Measurements from ENCODE around the gene ZNF593.

The ZNF593 gene

DNA sequence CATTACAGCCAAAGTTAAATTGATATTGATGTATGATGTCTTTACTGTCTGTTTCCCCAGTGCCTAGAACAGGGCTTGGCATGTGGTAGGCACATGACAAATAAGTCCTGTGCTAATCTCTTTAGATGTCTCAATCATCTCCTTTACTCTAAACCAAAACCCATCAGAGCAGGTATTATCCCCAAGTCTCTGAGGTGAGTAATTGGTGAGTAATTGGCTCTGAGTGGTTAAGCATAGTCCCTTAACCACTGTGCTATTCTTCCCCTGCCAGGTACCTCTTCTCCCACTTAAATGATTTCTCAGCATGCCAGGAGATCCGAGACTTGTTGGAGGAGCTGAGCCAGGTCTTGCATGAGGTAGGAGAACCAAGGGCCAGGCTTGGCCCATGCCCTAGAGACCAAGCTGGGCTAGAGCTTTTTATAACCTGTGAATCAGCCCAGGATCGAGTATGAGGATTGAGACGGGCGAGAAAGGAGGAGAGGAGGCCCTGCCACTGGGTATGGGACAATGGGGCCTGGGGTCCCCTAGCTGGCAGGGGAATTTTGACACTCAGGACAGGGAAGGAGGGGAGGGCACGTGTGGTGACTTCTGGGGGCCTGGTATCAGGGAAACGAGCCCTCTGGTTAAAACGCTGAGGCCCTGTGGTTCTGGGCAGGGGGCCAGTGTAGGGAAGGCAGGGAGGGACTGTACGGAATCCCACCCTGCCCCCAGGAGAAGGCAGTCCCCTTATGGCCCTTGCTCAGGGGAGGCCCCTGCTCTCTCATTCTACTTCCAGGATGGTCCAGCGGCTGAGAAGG, 12.1 kb downstream of the ZNF593 start:
- Histone ChIP-seq H4K20me1 (ENCODE audit: insufficient read depth, low read length) (no peaks in the 10 kb centered on the region), H2AFZ (ENCODE audit: low read depth, low read length) (no peak overlapping the region), H3K27ac (ENCODE audit: low read length) (no peak overlapping the region), H3K4me1 (ENCODE audit: low read length) (no peaks in the 10 kb centered on the region), H3K4me2 (ENCODE audit: low read length) (no peak overlapping the region), H3K27me3 (ENCODE audit: low read depth, low read length) (no peaks in the 10 kb centered on the region), H3K36me3 (replicated peaks; ENCODE audit: low read depth, low read length) (no peaks in the 10 kb centered on the region), H3K4me3 (ENCODE audit: low read length) (no peak overlapping the region), H3K9me3 (ENCODE audit: insufficient read depth, low read length) (no peaks in the 10 kb centered on the region), H3K79me2 (ENCODE audit: low read length) (no peaks in the 10 kb centered on the region), H3K9ac (ENCODE audit: low read length) (no peak overlapping the region)
- TF ChIP-seq EZH2phosphoT487 (IDR thresholded peaks at IDR 0.05; ENCODE audit: low read depth): no peak
- no peak for TF ChIP-seq CTCF (IDR thresholded peaks at IDR 0.05; ENCODE audit: low read depth, low read length)

- Histone ChIP-seq H3K79me2 (ENCODE audit: low read length) (no peaks in the 10 kb centered on the region), H2AFZ (ENCODE audit: low read depth, low read length) (no peak overlapping the region), H3K4me3 (ENCODE audit: low read length) (no peak overlapping the region), H3K9ac (ENCODE audit: low read length) (no peak overlapping the region), H3K27ac (ENCODE audit: low read length) (no peak overlapping the region), H3K4me2 (ENCODE audit: low read length) (no peak overlapping the region), H3K27me3 (ENCODE audit: low read depth, low read length) (no peaks in the 10 kb centered on the region), H3K9me3 (ENCODE audit: insufficient read depth, low read length) (no peaks in the 10 kb centered on the region), H3K36me3 (replicated peaks; ENCODE audit: low read depth, low read length) (no peaks in the 10 kb centered on the region), H4K20me1 (ENCODE audit: insufficient read depth, low read length) (no peaks in the 10 kb centered on the region), H3K4me1 (ENCODE audit: low read length) (no peaks in the 10 kb centered on the region)
- TF ChIP-seq EZH2phosphoT487 (IDR thresholded peaks at IDR 0.05; ENCODE audit: low read depth): no peak
- no peak for TF ChIP-seq CTCF (IDR thresholded peaks at IDR 0.05; ENCODE audit: low read depth, low read length)
These were observed 12.6 kb downstream of the ZNF593 start for GRCh38 chr1:26182383-26182696.

GRCh38 chr1:26184086-26184485, 14.4 kb downstream of the ZNF593 start:
- Histone ChIP-seq H4K20me1 (ENCODE audit: insufficient read depth, low read length) (no peaks in the 10 kb centered on the region), H3K27me3 (ENCODE audit: low read depth, low read length) (no peaks in the 10 kb centered on the region), H2AFZ (ENCODE audit: low read depth, low read length) (no peak overlapping the region), H3K4me1 (ENCODE audit: low read length) (no peaks in the 10 kb centered on the region), H3K4me3 (ENCODE audit: low read length) (no peak overlapping the region), H3K9me3 (ENCODE audit: insufficient read depth, low read length) (no peaks in the 10 kb centered on the region), H3K4me2 (ENCODE audit: low read length) (no peak overlapping the region), H3K9ac (ENCODE audit: low read length) (no peak overlapping the region), H3K79me2 (ENCODE audit: low read length) (no peaks in the 10 kb centered on the region), H3K27ac (ENCODE audit: low read length) (no peak overlapping the region), H3K36me3 (replicated peaks; ENCODE audit: low read depth, low read length) (no peaks in the 10 kb centered on the region)
- TF ChIP-seq CTCF (IDR thresholded peaks at IDR 0.05; ENCODE audit: low read depth, low read length): no peak
- TF ChIP-seq EZH2phosphoT487 (IDR thresholded peaks at IDR 0.05; ENCODE audit: low read depth): no peak

DNA sequence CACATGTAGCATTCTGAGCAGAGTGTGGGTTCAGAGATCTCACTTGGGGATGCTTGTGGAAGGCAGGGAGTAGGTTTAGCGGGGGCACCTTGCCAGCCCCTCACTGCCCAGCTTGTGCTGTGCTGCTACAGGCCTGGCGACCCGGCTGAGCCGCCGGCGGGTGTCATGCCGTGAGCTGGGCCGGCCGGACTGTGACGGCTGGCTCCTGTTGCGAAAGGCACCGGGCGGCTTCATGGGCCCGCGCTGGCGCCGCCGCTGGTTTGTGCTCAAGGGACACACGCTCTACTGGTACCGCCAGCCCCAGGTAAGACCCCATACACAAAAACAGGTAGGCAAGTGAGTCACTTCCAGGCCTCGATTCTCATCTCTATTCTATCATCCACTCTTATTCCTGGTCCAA, 15.2 kb downstream of the ZNF593 start:
- no peaks in the 10 kb centered on the region for H3K36me3 ChIP-seq (replicated peaks; ENCODE audit: low read depth, low read length)
- no peak overlapping the region for H3K27ac ChIP-seq (ENCODE audit: low read length)
- no peak overlapping the region for H3K9ac ChIP-seq (ENCODE audit: low read length)
- H3K27me3 ChIP-seq (ENCODE audit: low read depth, low read length): no peaks in the 10 kb centered on the region
- H3K4me1 ChIP-seq (ENCODE audit: low read length): no peaks in the 10 kb centered on the region
- H4K20me1 ChIP-seq (ENCODE audit: insufficient read depth, low read length): no peaks in the 10 kb centered on the region
- no peak overlapping the region for H3K4me2 ChIP-seq (ENCODE audit: low read length)
- no peak overlapping the region for H2AFZ ChIP-seq (ENCODE audit: low read depth, low read length)
- H3K79me2 ChIP-seq (ENCODE audit: low read length): no peaks in the 10 kb centered on the region
- no peaks in the 10 kb centered on the region for H3K9me3 ChIP-seq (ENCODE audit: insufficient read depth, low read length)
- H3K4me3 ChIP-seq (ENCODE audit: low read length): no peak overlapping the region
- no peak for TF ChIP-seq CTCF (IDR thresholded peaks at IDR 0.05; ENCODE audit: low read depth, low read length)
- no peak for TF ChIP-seq EZH2phosphoT487 (IDR thresholded peaks at IDR 0.05; ENCODE audit: low read depth)
